Measurements from ENCODE around the gene SYDE2.
"Not testable (repeated sequence)": the region's sequence is repeated elsewhere in the genome, so short reads cannot be mapped to it uniquely, and the experiment has no call there.

The SYDE2 gene

DNA sequence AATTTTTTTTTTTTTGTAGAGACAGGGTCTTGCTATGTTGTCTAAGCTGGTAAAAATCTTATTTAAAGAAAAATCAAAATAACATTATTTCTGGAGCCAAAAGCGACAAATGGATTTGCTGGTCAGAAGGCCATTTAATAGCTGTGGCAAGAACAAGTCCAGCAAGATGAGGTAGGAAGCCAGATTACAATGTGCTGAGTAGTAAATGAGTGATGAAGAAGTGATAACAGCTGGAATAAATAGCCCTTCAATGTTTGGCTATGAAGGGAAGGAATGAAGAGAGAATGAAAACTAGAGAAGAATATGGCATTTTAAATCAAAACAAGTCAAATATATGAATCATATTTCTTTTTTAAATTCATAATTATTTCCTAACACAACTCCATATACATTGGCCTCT lies 34.5 kb downstream of the SYDE2 start:
- no peak for DNase-seq (ENCODE audit: low read depth)

GRCh38 chr1:85158910-85159309 lies 41.9 kb downstream of the SYDE2 start:
- DNase-seq (ENCODE audit: low read depth) = no peak

DNA sequence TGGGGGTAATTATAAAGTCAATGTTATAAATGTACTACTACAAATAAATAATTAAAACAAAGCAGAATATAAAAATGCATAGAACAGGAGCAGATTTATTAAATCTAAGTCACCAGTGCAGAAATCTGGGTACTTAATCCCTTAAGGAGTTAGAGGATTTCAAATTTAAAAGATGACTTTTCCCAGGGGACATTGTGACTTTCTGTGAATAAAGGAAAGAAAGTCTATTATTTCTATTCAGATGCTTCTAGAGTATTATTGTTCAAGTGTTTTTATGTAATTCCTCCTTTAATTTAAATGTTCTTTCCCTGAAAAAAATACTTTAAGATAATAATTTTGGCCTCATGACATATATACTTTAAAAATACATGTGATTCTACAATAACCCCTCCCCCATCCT lies 43.4 kb downstream of the SYDE2 start:
- DNase-seq (ENCODE audit: low read depth) = no peak

DNA sequence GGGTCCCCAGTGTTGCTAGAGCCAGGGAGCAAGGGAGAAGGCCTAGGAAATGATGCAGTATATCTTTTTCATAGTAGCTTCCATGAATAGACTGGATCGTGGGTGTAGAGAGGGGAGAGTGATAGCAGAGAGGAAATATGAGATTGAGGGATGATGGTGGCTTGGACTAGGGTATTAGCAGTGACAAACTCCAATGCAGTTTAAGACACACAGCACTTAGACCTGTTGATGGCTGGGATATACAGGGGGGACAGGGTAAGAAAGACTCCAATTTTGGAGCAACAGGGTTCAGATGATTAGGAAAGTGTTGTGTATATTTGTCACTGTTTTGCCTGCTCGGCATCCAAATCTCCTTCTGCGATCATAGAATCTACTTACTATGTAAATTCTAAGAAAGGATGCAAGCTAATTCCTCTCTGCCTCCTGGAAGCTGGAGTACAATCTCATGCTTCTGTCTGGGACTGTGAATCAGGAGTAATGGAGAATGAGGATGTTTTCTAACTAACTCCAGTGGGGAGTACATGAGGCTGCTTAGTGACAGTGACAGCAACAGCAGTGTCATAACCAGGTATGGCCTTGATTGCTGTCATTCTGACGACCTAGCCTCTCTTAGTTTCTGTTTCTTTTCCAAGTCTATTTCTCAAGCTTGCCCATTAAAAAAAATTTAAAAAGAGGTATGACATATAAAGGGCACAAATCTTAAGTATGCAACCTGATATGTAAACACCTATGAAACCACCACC lies 47.5 kb downstream of the SYDE2 start:
- DNase-seq (ENCODE audit: low read depth) = no peak

DNA sequence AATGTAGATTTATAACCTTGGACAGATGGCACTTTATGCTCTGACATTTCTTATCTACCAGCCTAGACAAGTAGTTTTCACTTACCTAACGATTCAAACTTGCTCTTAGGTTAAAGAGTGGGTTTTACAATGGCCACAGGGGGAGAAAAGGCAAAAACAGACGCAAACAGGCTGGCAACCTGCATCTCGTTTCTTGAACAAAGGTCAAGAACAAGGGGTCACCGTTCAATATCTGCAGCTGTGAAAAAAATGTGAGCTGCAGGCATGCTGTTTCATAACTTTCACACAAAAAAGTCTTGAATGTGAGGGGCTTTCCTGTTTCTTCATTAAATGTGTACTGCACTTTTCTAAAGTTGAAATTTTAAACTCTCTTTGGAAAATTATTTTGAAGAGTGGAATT lies 49.4 kb downstream of the SYDE2 start:
- no peak for DNase-seq (ENCODE audit: low read depth)

GRCh38 chr1:85149805-85150204 lies 51.0 kb downstream of the SYDE2 start:
- no peak for DNase-seq (ENCODE audit: low read depth)

GRCh38 chr1:85148524-85149250 lies 52.1 kb downstream of the SYDE2 start:
- peak; percentile 51 for DNase-seq (ENCODE audit: low read depth)

GRCh38 chr1:85146972-85147359 lies 53.9 kb downstream of the SYDE2 start:
- peak; percentile 81 for DNase-seq (ENCODE audit: low read depth)

DNA sequence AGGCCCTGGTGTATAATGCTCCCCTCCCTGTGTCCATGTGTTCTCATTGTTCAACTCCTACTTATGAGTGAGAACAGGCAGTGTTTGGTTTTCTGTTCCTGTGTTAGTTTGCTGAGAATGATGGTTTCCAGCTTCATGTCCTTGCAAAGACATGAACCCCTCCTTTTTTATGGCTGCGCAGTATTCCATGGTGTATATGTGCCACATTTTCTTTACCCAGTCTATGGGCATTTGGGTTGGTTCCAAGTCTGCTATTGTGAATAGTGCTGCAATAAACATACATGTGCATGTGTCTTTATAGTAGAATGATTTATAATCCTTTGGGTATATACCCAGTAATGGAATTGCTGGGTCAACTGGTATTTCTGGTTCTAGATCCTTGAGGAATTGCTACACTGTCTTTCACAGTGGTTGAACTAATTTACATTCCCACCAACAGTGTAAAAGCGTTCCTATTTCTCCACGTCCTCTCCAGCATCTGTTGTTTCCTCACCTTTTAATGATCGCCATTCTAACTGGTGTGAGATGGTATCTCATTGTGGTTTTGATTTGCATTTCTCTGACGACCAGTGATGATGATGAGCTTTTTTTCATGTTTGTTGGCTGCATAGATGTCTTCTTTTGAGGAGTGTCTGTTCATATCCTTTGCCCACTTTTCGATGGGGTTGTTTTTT lies 54.4 kb downstream of the SYDE2 start:
- not testable (repeated sequence) for DNase-seq (ENCODE audit: low read depth)

DNA sequence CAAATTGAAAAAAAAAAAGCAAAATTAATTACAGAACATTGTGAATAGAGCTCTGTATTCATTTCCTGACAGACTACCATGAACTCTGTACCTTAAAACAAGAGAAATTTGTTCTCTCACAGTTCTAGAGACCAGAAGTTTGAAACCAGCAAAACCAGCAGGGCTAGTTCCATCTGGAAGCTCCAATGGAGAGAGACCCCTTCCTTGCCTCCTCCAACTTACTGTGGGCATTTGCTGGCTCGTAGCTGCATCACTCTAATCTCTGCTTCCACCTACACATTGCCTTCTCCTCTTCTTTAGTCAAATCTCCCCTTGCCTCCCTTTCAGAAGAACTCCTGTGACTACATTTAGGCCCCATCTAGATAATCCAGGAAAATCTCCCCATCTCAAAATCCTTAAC lies 56.5 kb downstream of the SYDE2 start:
- no peak for DNase-seq (ENCODE audit: low read depth)

GRCh38 chr1:85142753-85143152 lies 58.1 kb downstream of the SYDE2 start:
- DNase-seq (ENCODE audit: low read depth) = no peak

DNA sequence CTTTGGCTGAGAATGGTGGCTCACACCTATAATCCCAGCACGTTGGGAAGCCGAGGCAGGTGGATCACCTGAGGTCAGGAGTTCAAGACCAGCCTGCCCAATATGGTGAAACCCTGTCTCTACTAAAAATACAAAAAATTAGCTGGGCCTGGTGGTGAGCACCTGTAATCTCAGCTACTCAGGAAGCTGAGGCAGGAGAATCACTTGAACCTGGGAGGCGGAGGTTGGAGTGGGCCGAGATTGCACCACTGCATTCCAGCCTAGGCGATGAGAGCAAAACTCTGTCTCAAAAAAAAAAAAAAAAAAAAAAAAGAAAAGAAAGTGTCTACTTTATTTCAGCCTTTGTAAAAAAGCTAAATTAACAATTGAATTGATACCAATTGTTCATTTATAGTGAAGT lies 62.4 kb downstream of the SYDE2 start:
- DNase-seq (ENCODE audit: low read depth) = not testable (repeated sequence)

- DNase-seq (ENCODE audit: low read depth) = no peak
These were observed 63.2 kb downstream of the SYDE2 start for GRCh38 chr1:85137660-85138059.

- DNase-seq (ENCODE audit: low read depth) = no peak
These were observed 65.4 kb downstream of the SYDE2 start for GRCh38 chr1:85135392-85135798.

- no peak for DNase-seq (ENCODE audit: low read depth)
These were observed 66.0 kb downstream of the SYDE2 start for GRCh38 chr1:85134583-85135391.

- no peak for DNase-seq (ENCODE audit: low read depth)
These were observed 67.2 kb downstream of the SYDE2 start for GRCh38 chr1:85133565-85134159.

DNA sequence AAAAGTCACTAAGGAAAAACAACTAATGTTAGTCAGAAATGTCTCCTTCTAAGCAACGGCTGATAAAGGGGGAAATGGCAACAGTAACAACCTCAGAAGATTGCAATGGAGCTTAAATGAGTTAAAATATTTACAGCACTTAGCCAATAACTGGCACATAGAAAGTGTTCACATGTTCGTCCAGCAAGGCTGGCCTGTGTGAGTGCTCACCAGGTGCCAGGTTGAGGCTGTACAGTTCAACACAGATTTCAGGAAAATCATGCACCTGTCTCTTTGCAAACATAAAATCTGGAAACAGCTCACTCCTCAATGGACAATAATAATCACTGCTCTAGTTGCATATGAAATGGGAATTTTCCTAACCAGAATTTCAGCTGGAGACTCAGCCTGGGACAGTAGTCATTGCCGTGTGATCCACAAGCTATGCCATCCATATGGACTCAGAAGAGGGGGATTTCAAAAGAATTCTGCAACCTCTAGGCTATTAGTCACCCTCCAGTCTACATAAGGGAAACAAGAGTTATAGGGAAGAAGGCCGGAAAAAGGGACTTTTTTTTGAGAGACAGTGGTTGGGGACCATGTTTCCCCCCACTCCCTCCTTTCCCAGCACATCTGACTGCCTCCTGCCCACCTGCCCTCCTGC lies 68.6 kb downstream of the SYDE2 start:
- no peak for DNase-seq (ENCODE audit: low read depth)

DNA sequence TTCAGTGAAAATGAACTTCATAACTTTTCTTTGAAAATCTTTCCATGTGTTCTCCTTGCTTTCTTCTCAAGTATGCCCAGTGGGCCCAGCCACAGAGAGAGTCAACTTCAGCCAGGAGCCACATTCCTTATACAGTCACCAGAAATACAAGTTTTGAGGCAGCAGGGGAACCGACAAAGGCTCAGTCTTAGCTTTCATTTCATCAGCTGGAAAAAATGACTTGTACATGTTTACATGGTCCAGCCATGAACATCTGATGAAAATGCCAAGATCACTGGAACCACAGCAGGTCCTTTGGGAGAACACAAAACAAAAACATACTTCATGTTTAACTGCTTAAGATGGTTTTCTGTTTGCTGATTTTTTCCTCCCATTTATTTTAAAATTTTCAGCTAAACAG lies 72.5 kb downstream of the SYDE2 start:
- DNase-seq (ENCODE audit: low read depth) = peak; percentile 22

GRCh38 chr1:85125891-85126290 lies 74.9 kb downstream of the SYDE2 start:
- no peak for DNase-seq (ENCODE audit: low read depth)

- DNase-seq (ENCODE audit: low read depth) = no peak
These were observed 76.7 kb downstream of the SYDE2 start for GRCh38 chr1:85124091-85124490.

DNA sequence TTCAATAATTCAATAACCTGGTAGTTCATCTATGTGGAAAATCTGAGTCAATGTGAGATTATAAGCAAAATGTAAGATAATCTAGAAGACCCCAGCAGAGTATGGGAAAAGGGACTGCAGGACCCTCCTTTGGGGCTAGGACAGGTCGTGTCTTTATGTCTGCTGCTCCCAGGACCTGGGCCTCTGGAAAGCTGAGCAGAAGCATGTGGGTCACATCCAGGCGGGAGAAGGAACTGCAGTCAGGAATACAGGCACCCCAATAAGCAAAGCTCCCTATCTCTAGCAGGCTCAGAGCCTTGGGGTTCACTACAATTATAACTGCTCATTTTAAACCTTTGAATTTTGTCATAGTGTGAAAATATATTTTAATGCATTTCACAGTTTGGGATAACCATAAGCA lies 78.6 kb downstream of the SYDE2 start:
- no peak for DNase-seq (ENCODE audit: low read depth)
